Peyer's patch (tissue), 4 donors: ENCODE measurements around the gene SGPP1.

Experiments
- POLR2A ChIP-seq, 2 donors: fragments of 450-650 bp; IDR thresholded peaks; one replicate each; pipeline ENCODE4 v1.5.1; 2017; ENCODE audit warnings: antibody characterized with exemption in 2 of 2, mild to moderate bottlenecking in 2 of 2, moderate library complexity in 2 of 2
- TF ChIP-seq, protein P1 (sequence below), 6 experiments: fragments of 450-650 bp in 4 of 6; fragments of 200-600 bp in 2 of 6; sonication (generic) in 1 of 6; IDR thresholded peaks; one replicate each; pipeline ENCODE4 v1.5.1; 2017 to 2019; ENCODE audit warnings: antibody characterized with exemption in 6 of 6, mild to moderate bottlenecking in 3 of 6, moderate library complexity in 1 of 6

DNA sequence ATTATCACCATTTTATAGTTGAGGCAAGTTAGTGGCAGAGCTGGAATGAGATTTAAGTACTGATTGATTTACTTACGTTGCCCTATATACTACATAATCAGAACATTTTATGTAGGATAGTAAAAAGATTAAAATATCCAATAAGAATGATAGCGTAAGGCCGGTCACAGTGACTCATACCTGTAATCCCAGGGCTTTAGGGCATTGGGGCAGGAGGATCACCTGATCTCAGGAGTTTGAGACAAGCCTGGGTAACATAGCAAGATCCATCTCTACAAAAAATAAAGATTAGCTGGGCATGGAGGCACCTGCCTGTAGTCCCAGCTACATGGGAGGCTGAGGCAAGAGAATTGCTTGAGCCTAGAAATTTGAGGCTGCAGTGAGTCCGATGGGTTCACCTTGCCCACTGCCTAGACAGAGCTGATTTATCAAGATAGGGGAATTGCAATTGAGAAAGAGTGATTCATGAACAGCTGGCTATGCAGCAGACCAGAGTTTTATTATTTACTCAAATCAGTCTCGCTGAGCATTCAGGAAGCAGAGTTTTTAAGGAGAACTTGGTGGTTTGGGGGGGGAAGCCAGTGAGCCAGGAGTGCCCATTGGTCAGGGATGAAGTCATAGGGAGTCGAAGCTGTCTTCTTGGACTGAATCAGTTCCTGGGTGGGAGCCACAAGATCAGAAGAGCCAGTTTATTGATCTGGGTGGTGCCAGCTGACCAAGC, 24.7 kb upstream of the SGPP1 start:
- TF ChIP-seq POLR2A (IDR thresholded peaks at IDR 0.05): no peak
- TF ChIP-seq, protein P1, sequence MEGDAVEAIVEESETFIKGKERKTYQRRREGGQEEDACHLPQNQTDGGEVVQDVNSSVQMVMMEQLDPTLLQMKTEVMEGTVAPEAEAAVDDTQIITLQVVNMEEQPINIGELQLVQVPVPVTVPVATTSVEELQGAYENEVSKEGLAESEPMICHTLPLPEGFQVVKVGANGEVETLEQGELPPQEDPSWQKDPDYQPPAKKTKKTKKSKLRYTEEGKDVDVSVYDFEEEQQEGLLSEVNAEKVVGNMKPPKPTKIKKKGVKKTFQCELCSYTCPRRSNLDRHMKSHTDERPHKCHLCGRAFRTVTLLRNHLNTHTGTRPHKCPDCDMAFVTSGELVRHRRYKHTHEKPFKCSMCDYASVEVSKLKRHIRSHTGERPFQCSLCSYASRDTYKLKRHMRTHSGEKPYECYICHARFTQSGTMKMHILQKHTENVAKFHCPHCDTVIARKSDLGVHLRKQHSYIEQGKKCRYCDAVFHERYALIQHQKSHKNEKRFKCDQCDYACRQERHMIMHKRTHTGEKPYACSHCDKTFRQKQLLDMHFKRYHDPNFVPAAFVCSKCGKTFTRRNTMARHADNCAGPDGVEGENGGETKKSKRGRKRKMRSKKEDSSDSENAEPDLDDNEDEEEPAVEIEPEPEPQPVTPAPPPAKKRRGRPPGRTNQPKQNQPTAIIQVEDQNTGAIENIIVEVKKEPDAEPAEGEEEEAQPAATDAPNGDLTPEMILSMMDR (IDR thresholded peaks at IDR 0.05): no peak
